Natural killer cell (primary cell): ENCODE results near the gene ATP6V1E1. TPM values are rescaled to one million over a fixed set of nuclear protein-coding genes. Genes with fewer than 3 reads are reported as not detected.

ENCODE experiments used
- ATAC-seq, 3 donors: fragments of 150-1000 bp in 2 of 3; fragments of 200-7000 bp in 1 of 3; cut with Tn5 transposase; 1 replicate in 1 of 3; 2 replicates in 2 of 3; pipeline ENCODE4 v1.10.0; 2021; ENCODE audit warnings: mild to moderate bottlenecking in 2 of 3, moderate library complexity in 2 of 3
- DNase-seq, 2 donors: peaks; one replicate each; pipeline versions ENCODE4 v3.0.0 to v3.0.0-alpha.2; 2013 to 2021; ENCODE audit warnings: mixed read lengths in 1 of 2
- H3K27ac ChIP-seq: one replicate; pipeline ENCODE4 v1.5.1; 2013; ENCODE audit warnings: mild to moderate bottlenecking, low read length
- H3K27me3 ChIP-seq: one replicate; pipeline ENCODE4 v1.6.1; 2013; ENCODE audit warnings: low read length; ENCODE audit not compliant: control insufficient read depth, insufficient read depth
- H3K36me3 ChIP-seq: one replicate; pipeline ENCODE4 v1.6.1; 2013; ENCODE audit warnings: low read length; ENCODE audit not compliant: control insufficient read depth, insufficient read depth
- H3K4me1 ChIP-seq: one replicate; pipeline ENCODE4 v1.6.1; 2013; ENCODE audit warnings: low read length; ENCODE audit not compliant: control insufficient read depth, insufficient read depth
- H3K4me3 ChIP-seq: one replicate; pipeline ENCODE4 v1.5.1; 2013; ENCODE audit warnings: low read length
- H3K9me3 ChIP-seq: one replicate; pipeline ENCODE4 v1.6.1; 2013; ENCODE audit warnings: low read length; ENCODE audit not compliant: control insufficient read depth, insufficient read depth
- H3K27ac Mint-ChIP-seq, 2 donors: one replicate each; pipeline ENCODE4 v1.8.0; 2022; ENCODE audit warnings: mild to moderate bottlenecking in 2 of 2, mixed read lengths in 2 of 2, moderate library complexity in 1 of 2
- H3K27me3 Mint-ChIP-seq, 2 donors: one replicate each; pipeline ENCODE4 v1.8.0; 2022; ENCODE audit warnings: low read depth in 2 of 2, mixed read lengths in 2 of 2
- H3K36me3 Mint-ChIP-seq: one replicate; pipeline ENCODE4 v1.8.0; 2022; ENCODE audit warnings: mixed read lengths
- H3K4me1 Mint-ChIP-seq, 2 donors: one replicate each; pipeline ENCODE4 v1.8.0; 2022; ENCODE audit warnings: mixed read lengths in 2 of 2
- H3K4me3 Mint-ChIP-seq: one replicate; pipeline ENCODE4 v1.8.0; 2022; ENCODE audit warnings: mild to moderate bottlenecking, moderate library complexity, mixed read lengths
- H3K9me3 Mint-ChIP-seq, 2 donors: one replicate each; pipeline ENCODE4 v1.8.0; 2022; ENCODE audit warnings: mixed read lengths in 2 of 2
- CTCF ChIP-seq: fragments of 200-600 bp; IDR thresholded peaks from one replicate; pipeline ENCODE4 v1.8.0; 2022; ENCODE audit warnings: antibody characterized with exemption
- WGBS: methylation state at CpG from one replicate; pipeline ENCODE4 v1.1.7; 2013; ENCODE audit warnings: missing lambda C conversion rate; ENCODE audit not compliant: insufficient coverage; 5-methylcytosine and 5-hydroxymethylcytosine counted together
- intact Hi-C: fragments of 100-400 bp; cut with micrococcal nuclease; formaldehyde crosslinking; loops from one replicate; pipeline ENCODE4 v1.14.2; 2022
- total RNA-seq, 4 donors: library from RNA; stranded (reverse); fragments of 120-200 nt in 1 of 4; gene quantifications; one replicate each; pipeline versions ENCODE4 v1.2.3 to v1.2.4, GENCODE V29; 2013 to 2022

The ATP6V1E1 gene
- total RNA-seq, 3 donors from 2014 or later (not counting 1 experiment from before 2014, with no cell fraction given), result 75.8 to 79.8 (median 76.4) TPM

GRCh38 chr22:17563936-17564391 lies 64.6 kb downstream of the ATP6V1E1 start:
- WGBS, result 95% methylated on average over 11 of the region's 11 CpGs
- Mint-ChIP-seq H3K27me3 (peaks cover 4 to 7% of the 10 kb centered on the region in 2 donors), H3K4me1 (no peaks in the 10 kb centered on the region), H3K9me3 (no peaks in the 10 kb centered on the region), H3K4me3 (no peak overlapping the region), H3K36me3 (no peaks in the 10 kb centered on the region), H3K27ac (no peak overlapping the region)
- Histone ChIP-seq H3K27me3 (no peaks in the 10 kb centered on the region), H3K4me3 (no peak overlapping the region), H3K9me3 (no peaks in the 10 kb centered on the region), H3K4me1 (no peaks in the 10 kb centered on the region), H3K36me3 (no peaks in the 10 kb centered on the region), H3K27ac (no peak overlapping the region)
- DNase-seq (no peak), ATAC-seq (no peak)
- no peak for TF ChIP-seq CTCF
- intact Hi-C loops, result no loop called here

- Mint-ChIP-seq H3K9me3 (no peaks in the 10 kb centered on the region), H3K27ac (no peak within 1 kb of the TSS), H3K27me3 (peaks cover 4 to 7% of the 10 kb centered on the region in 2 donors), H3K36me3 (no peaks in the 10 kb centered on the region), H3K4me1 (no peaks in the 10 kb centered on the region), H3K4me3 (no peak within 1 kb of the TSS)
- H3K4me1 ChIP-seq, result no peaks in the 10 kb centered on the region
- H3K27ac ChIP-seq, result no peak within 1 kb of the TSS
- no peak within 1 kb of the TSS for H3K4me3 ChIP-seq
- H3K9me3 ChIP-seq, result no peaks in the 10 kb centered on the region
- no peaks in the 10 kb centered on the region for H3K27me3 ChIP-seq
- ATAC-seq (no peak), DNase-seq (no peak)
- no peak for TF ChIP-seq CTCF
- intact Hi-C loops, result no loop called here
- H3K36me3 ChIP-seq, result no peaks in the 10 kb centered on the region
- WGBS, result 79% methylated on average over 17 of the region's 17 CpGs
Observed at GRCh38 chr22:17562906-17563870, 65.4 kb downstream of the ATP6V1E1 start, which contains the start of gene SLC25A18. TSS of gene SLC25A18 (plus strand) at chr22:17563498. CDS start at chr22:17579945, 16,447 bp downstream.

- DNase-seq (no peak), ATAC-seq (no peak)
- Mint-ChIP-seq H3K4me1 (no peaks in the 10 kb centered on the region), H3K9me3 (no peaks in the 10 kb centered on the region), H3K4me3 (no peak overlapping the region), H3K36me3 (no peaks in the 10 kb centered on the region), H3K27ac (no peak overlapping the region), H3K27me3 (peaks cover 4 to 7% of the 10 kb centered on the region in 2 donors)
- Histone ChIP-seq H3K36me3 (no peaks in the 10 kb centered on the region), H3K27me3 (no peaks in the 10 kb centered on the region), H3K4me3 (no peak overlapping the region), H3K4me1 (no peaks in the 10 kb centered on the region), H3K9me3 (no peaks in the 10 kb centered on the region), H3K27ac (no peak overlapping the region)
- WGBS, result 92% methylated on average over 10 of the region's 10 CpGs
- no peak for TF ChIP-seq CTCF
- intact Hi-C loops, result no loop called here
Observed at GRCh38 chr22:17559188-17559587, 69.4 kb downstream of the ATP6V1E1 start.
